Left lung (tissue), 14 donors: ENCODE results near the gene PPME1. TPM values are rescaled to one million over a fixed set of nuclear protein-coding genes. Genes with fewer than 3 reads are reported as not detected.
"Not testable (repeated sequence)": the region's sequence is repeated elsewhere in the genome, so short reads cannot be mapped to it uniquely, and the experiment has no call there.

Experiments
- ATAC-seq: fragments of 200-7000 bp; cut with Tn5 transposase; one replicate; pipeline ENCODE4 v1.9.1; 2020; ENCODE audit warnings: moderate library complexity
- DNase-seq, 4 donors: peaks; one replicate each; pipeline ENCODE4 v3.0.0-alpha.2; 2013 to 2020
- H3K27ac ChIP-seq, 2 donors: fragments of 200-600 bp; sonication (generic) in 1 of 2; one replicate each; pipeline versions ENCODE4 v1.5.0 to v1.8.0; 2020 to 2021
- H3K27me3 ChIP-seq, 2 donors: fragments of 200-600 bp; sonication (generic) in 1 of 2; one replicate each; pipeline versions ENCODE4 v1.5.0 to v1.8.0; 2020 to 2021
- H3K36me3 ChIP-seq, 2 donors: fragments of 200-600 bp; sonication (generic) in 1 of 2; one replicate each; pipeline versions ENCODE4 v1.5.0 to v1.8.0; 2020 to 2021
- H3K4me1 ChIP-seq, 2 donors: fragments of 200-600 bp; one replicate each; pipeline ENCODE4 v1.8.0; 2021
- H3K4me3 ChIP-seq, 2 donors: fragments of 200-600 bp; sonication (generic) in 1 of 2; one replicate each; pipeline versions ENCODE4 v1.5.0 to v1.8.0; 2020 to 2021; ENCODE audit warnings: mild to moderate bottlenecking in 1 of 2
- H3K9me3 ChIP-seq, 2 donors: fragments of 200-600 bp; sonication (generic) in 1 of 2; one replicate each; pipeline versions ENCODE4 v1.5.0 to v1.8.0; 2020 to 2021
- intact Hi-C, 2 donors: fragments of 100-400 bp; cut with DNase I; formaldehyde crosslinking; loops; one replicate each; pipeline versions ENCODE4 v1.11.2 to v1.14.2; 2022
- long read RNA-seq, 12 donors: library from polyadenylated mRNA in 2 of 12; unstranded in 2 of 12; transcript quantifications; one replicate each; pipeline ENCODE4 v2.0.0 and lab custom pipeline, GENCODE V29; 2019 to 2026
- polyA plus RNA-seq, 6 donors: library from polyadenylated mRNA; unstranded; fragments of 120-200 nt; gene quantifications; one replicate each; pipeline ENCODE4 v1.2.1, GENCODE V29; 2013; ENCODE audit not compliant: insufficient read length in 6 of 6
- total RNA-seq, 2 donors: library from RNA; stranded (reverse); fragmentation: NEBNext Ultra II Directional; extraction: Animal tissue kit (Norgen Biotek cat#: 25700); gene quantifications; one replicate each; pipeline ENCODE4 v1.2.1, GENCODE V29; 2021
- TF ChIP-seq, protein P1 (sequence below), 2 donors: fragments of 200-600 bp; sonication (generic) in 1 of 2; IDR thresholded peaks; one replicate each; pipeline versions ENCODE4 v1.5.0 to v1.8.0; 2021; ENCODE audit warnings: antibody characterized with exemption in 2 of 2
- donor health status: DM: no; HTN: yes; CAD: no.
- donor health status: DM: no; HTN: no; CAD: no.

Gene PPME1, protein sequence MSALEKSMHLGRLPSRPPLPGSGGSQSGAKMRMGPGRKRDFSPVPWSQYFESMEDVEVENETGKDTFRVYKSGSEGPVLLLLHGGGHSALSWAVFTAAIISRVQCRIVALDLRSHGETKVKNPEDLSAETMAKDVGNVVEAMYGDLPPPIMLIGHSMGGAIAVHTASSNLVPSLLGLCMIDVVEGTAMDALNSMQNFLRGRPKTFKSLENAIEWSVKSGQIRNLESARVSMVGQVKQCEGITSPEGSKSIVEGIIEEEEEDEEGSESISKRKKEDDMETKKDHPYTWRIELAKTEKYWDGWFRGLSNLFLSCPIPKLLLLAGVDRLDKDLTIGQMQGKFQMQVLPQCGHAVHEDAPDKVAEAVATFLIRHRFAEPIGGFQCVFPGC
- total RNA-seq (10 to 100 TPM; 30.8 to 35.8 TPM), polyA plus RNA-seq (10 to 100 TPM; 43.7 to 48.0 (median 44.9) TPM)
- long read RNA-seq, donor 1, transcript PPME1-201 (14 exons, 2,677 nt): major isoform, 8 of 12 reads
- long read RNA-seq, donor 1, partial matches to known transcripts: 0 of 12 reads
- long read RNA-seq, donor 1, other reads (novel, unspliced or antisense): 0 of 12 reads
- long read RNA-seq, donor 2, full-length matches to known transcripts: 6 of 6 reads
- long read RNA-seq, donor 2, partial matches to known transcripts: 0 of 6 reads
- long read RNA-seq, donor 2, other reads (novel, unspliced or antisense): 0 of 6 reads
- long read RNA-seq, donor 3, transcript PPME1-201 (14 exons, 2,677 nt): major isoform, 5 of 5 reads
- long read RNA-seq, donor 3, partial matches to known transcripts: 0 of 5 reads
- long read RNA-seq, donor 3, other reads (novel, unspliced or antisense): 0 of 5 reads
- long read RNA-seq, donor 4, partial matches to known transcripts: 3 of 10 reads
- long read RNA-seq, donor 4, other reads (novel, unspliced or antisense): 3 of 10 reads
- long read RNA-seq, donor 5, transcript PPME1-201 (14 exons, 2,677 nt): major isoform, 6 of 7 reads
- long read RNA-seq, donor 5, partial matches to known transcripts: 0 of 7 reads
- long read RNA-seq, donor 5, other reads (novel, unspliced or antisense): 0 of 7 reads
- long read RNA-seq, donor 6, transcript PPME1-201 (14 exons, 2,677 nt): major isoform, 9 of 11 reads
- long read RNA-seq, donor 6, partial matches to known transcripts: 0 of 11 reads
- long read RNA-seq, donor 6, other reads (novel, unspliced or antisense): 0 of 11 reads
- long read RNA-seq, donor 7, partial matches to known transcripts: 0 of 4 reads
- long read RNA-seq, donor 7, other reads (novel, unspliced or antisense): 0 of 4 reads
- long read RNA-seq, donor 8, transcript PPME1-201 (14 exons, 2,677 nt): major isoform, 8 of 19 reads
- long read RNA-seq, donor 8, partial matches to known transcripts: 8 of 19 reads
- long read RNA-seq, donor 8, other reads (novel, unspliced or antisense): 0 of 19 reads
- long read RNA-seq, donor 9: 0 reads
- long read RNA-seq, donor 10, transcript PPME1-201 (14 exons, 2,677 nt): major isoform, 7 of 14 reads
- long read RNA-seq, donor 10, partial matches to known transcripts: 6 of 14 reads
- long read RNA-seq, donor 10, other reads (novel, unspliced or antisense): 0 of 14 reads
- long read RNA-seq, donor 11, partial matches to known transcripts: 0 of 6 reads
- long read RNA-seq, donor 11, other reads (novel, unspliced or antisense): 0 of 6 reads
- long read RNA-seq, donor 12, full-length matches to known transcripts: 7 of 7 reads
- long read RNA-seq, donor 12, partial matches to known transcripts: 0 of 7 reads
- long read RNA-seq, donor 12, other reads (novel, unspliced or antisense): 0 of 7 reads

DNA sequence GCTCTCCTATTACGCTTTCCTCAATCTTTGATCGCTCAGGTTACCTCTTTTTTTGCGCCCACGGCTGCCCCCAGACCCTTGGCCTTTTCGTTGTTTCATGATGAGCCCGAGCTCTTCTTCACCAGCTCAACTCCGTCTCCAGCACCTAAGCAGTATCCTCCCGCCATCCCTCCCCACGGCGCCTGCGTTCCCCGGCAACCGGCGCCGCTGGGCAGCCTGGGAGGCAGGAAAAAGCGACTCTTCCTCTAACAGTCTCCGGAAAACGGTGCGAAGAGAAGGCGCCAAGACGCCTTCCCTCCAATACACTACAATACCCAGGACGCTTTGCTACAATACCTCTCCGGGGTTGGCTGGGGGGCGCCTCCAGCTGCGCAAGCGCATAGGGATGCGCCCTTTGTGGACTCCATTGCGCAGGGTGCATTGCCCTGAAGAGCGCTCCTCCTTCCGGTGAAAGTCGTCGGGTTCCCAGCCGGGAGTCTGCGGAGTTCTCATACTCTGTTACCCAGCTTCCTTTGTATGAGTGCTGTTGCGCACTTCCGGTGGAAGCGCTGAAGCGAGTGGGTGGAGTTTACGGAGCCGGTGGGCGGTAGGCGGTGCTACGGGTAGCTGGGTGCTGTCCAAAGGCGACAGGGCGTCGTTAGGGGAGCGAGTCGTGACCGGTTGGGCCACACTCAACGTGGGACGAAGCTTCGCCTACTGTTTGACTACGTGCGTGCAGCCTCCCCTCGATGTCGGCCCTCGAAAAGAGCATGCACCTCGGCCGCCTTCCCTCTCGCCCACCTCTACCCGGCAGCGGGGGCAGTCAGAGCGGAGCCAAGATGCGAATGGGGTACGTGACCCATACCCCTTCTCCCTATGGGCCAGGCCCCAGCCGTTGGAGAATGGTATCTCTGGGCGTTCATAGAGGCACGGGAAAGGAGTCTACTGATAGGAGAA is at the start of gene PPME1, which contains the start of gene C2CD3:
TSS of gene PPME1 (plus strand) at position 596 of the 936 bp plus-strand sequence. CDS start at position 729, 133 bp downstream.
TSS of gene C2CD3 (minus strand) at position 309 of the 936 bp plus-strand sequence. CDS start at position 99, 210 bp downstream.
- Histone ChIP-seq H3K9me3 (no peaks in the 10 kb centered on the region), H3K36me3 (peaks cover 0 to 24% of the 10 kb centered on the region in 2 donors), H3K4me1 (peaks cover 18 to 41% of the 10 kb centered on the region in 2 donors), H3K4me3 (peak within 1 kb of the TSS; percentile 62 to 71), H3K27me3 (no peaks in the 10 kb centered on the region), H3K27ac (peak within 1 kb of the TSS; percentile 81 to 95)
- peak; percentile 95 for ATAC-seq
- intact Hi-C loops: no loop called here
- TF ChIP-seq, protein P1, sequence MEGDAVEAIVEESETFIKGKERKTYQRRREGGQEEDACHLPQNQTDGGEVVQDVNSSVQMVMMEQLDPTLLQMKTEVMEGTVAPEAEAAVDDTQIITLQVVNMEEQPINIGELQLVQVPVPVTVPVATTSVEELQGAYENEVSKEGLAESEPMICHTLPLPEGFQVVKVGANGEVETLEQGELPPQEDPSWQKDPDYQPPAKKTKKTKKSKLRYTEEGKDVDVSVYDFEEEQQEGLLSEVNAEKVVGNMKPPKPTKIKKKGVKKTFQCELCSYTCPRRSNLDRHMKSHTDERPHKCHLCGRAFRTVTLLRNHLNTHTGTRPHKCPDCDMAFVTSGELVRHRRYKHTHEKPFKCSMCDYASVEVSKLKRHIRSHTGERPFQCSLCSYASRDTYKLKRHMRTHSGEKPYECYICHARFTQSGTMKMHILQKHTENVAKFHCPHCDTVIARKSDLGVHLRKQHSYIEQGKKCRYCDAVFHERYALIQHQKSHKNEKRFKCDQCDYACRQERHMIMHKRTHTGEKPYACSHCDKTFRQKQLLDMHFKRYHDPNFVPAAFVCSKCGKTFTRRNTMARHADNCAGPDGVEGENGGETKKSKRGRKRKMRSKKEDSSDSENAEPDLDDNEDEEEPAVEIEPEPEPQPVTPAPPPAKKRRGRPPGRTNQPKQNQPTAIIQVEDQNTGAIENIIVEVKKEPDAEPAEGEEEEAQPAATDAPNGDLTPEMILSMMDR (IDR thresholded peaks at IDR 0.05): peak in 1 of 2 donors; percentile 31
- DNase-seq: peak; percentile 98 to 100 (median 99)

DNA sequence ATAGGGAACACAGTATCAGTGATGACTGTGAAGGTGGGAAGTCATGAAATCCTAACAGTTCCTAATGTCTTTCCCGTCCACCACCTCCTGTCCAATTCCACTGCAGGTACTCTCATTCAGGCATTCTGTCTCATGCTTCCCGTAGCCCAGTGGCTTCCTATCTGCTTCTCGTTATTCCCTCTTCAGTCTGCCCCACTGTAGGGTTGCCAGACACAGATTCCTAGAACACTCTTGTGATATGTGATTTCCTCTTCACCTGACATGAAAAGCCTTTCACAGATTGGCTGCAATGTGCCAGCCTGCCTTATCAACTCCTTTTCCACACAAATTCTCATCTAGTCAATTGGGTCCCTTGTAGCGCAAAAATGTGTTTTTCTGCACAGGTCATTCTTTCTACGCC is 49.3 kb upstream of the PPME1 start:
- Histone ChIP-seq H3K9me3 (peaks cover 0 to 4% of the 10 kb centered on the region in 2 donors), H3K27ac (no peak overlapping the region), H3K4me3 (no peak overlapping the region), H3K4me1 (no peaks in the 10 kb centered on the region), H3K36me3 (peaks cover 0 to 34% of the 10 kb centered on the region in 2 donors), H3K27me3 (no peaks in the 10 kb centered on the region)
- no peak for ATAC-seq
- TF ChIP-seq, protein P1 (IDR thresholded peaks at IDR 0.05): no peak
- DNase-seq: no peak
- intact Hi-C loops: no loop called here

DNA sequence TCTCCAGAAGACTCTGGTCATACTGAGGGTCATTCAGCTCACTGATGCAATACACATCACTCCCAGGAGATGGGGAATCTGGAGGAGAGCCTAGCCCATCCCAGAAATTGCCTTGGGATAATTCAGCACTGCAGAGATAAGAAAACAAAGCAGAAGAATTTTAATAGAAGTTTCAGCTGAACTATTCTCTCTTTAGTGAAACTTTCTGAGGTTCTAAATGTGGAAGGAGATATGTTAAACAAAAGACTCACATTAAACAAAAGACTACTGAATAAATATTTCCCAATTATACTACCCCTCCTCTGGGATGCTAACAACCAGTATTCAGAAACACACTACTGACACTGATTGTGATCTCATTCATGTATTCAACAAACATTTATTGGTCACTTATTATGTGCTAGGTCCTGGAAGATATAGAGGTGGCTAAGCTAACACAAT is 48.1 kb upstream of the PPME1 start:
- no peak for ATAC-seq
- no peak for DNase-seq
- intact Hi-C loops: no loop called here

DNA sequence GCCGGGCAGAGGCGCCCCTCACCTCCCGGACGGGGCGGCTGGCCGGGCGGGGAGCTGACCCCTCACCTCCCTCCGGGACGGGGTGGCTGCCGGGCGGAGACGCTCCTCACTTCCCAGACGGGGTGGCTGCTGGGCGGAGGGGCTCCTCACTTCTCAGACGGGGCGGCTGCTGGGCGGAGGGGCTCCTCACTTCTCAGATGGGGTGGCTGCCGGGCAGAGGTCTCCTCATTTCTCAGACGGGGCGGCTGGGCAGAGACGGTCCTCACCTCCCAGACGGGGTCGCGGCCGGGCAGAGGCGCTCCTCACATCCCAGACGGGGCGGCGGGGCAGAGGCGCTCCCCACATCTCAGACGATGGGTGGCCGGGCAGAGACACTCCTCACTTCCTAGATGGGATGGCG is 42.0 kb upstream of the PPME1 start:
- H3K27ac ChIP-seq, DNase-seq, H3K4me3 ChIP-seq, ATAC-seq, H3K4me1 ChIP-seq, H3K27me3 ChIP-seq, intact Hi-C loops, H3K9me3 ChIP-seq: not testable (repeated sequence)
- H3K36me3 ChIP-seq: peaks cover 0 to 24% of the 10 kb centered on the region in 2 donors

More for the DNA sequence above, 48.1 kb upstream of the PPME1 start:
- peaks cover 0 to 4% of the 10 kb centered on the region in 2 donors for H3K9me3 ChIP-seq
- H3K4me1 ChIP-seq: no peaks in the 10 kb centered on the region
- no peak overlapping the region for H3K4me3 ChIP-seq
- H3K27me3 ChIP-seq: no peaks in the 10 kb centered on the region
- H3K36me3 ChIP-seq: peaks cover 0 to 27% of the 10 kb centered on the region in 2 donors
- TF ChIP-seq, protein P1 (IDR thresholded peaks at IDR 0.05): no peak
- H3K27ac ChIP-seq: no peak overlapping the region
